HL-60 (cell line): ENCODE results near the gene CNTNAP2.

ENCODE experiments used
- CTCF ChIP-seq: IDR thresholded peaks from one replicate; pipeline ENCODE4 v1.5.1; 2011; ENCODE audit warnings: low read length, control low read depth, inconsistent platforms; ENCODE audit not compliant: insufficient read depth
- GABPA ChIP-seq: IDR thresholded peaks from 2 replicates; pipeline ENCODE4 v1.6.1; 2012; ENCODE audit warnings: low read depth
- POLR2AphosphoS5 ChIP-seq: IDR thresholded peaks from 2 replicates; pipeline ENCODE4 v1.6.1; 2012; ENCODE audit warnings: low read depth
- REST ChIP-seq: IDR thresholded peaks from 2 replicates; pipeline ENCODE4 v1.6.1; 2012; ENCODE audit warnings: low read depth; ENCODE audit not compliant: insufficient replicate concordance

GRCh38 chr7:148161776-148162175, 2045.2 kb downstream of the CNTNAP2 start:
- TF ChIP-seq CTCF = no peak
- no peak for TF ChIP-seq POLR2AphosphoS5
- no peak for TF ChIP-seq GABPA
- no peak for TF ChIP-seq REST
